ENCODE data around the gene P2RX6.
A peak's percentile ranks its signal among the peaks of the same experiment; 100 is the strongest.

P2RX6 gene

GRCh38 chr22:21032037-21032867 is 17.3 kb downstream of the P2RX6 start, which contains the start of gene SLC7A4:
TSS of gene SLC7A4 (minus strand) at chr22:21032561. CDS start at chr22:21031812, 749 bp downstream.
- H3K27ac ChIP-seq (ENCODE audit: low read length, poor library complexity, severe bottlenecking), result no peak within 1 kb of the TSS
- peaks cover 0 to 4% of the 10 kb centered on the region in 2 experiments for H3K36me3 ChIP-seq (ENCODE audit: control insufficient read depth in 1 of 2, insufficient read depth in 2 of 2, low read depth in 1 of 2, low read length in 2 of 2)
- peak within 1 kb of the TSS; percentile 29 for H2AFZ ChIP-seq (ENCODE audit: low read depth, low read length)
- H2BK5ac ChIP-seq (ENCODE audit: low read depth, low read length, poor library complexity, severe bottlenecking), result no peak within 1 kb of the TSS
- H2BK120ac ChIP-seq (ENCODE audit: low read depth, low read length), result peak within 1 kb of the TSS; percentile 39
- DNase-seq, result no peak
- H4K8ac ChIP-seq (ENCODE audit: low read length), result peak within 1 kb of the TSS; percentile 79
- H4K91ac ChIP-seq (ENCODE audit: low read length), result peak within 1 kb of the TSS; percentile 31
- H3K79me1 ChIP-seq (replicated peaks; ENCODE audit: low read length, poor library complexity, severe bottlenecking), result no peaks in the 10 kb centered on the region
- H2BK15ac ChIP-seq (ENCODE audit: low read depth, poor library complexity, severe bottlenecking), result peak within 1 kb of the TSS; percentile 70
- H3K9ac ChIP-seq (ENCODE audit: low read length), result no peak within 1 kb of the TSS
- peak within 1 kb of the TSS in 1 of 2 experiments; percentile 37 for H3K4ac ChIP-seq (ENCODE audit: low read depth in 1 of 2, low read length in 2 of 2)
- peak within 1 kb of the TSS in 1 of 2 experiments; percentile 6 for H2BK12ac ChIP-seq (ENCODE audit: low read length in 2 of 2)
- peak within 1 kb of the TSS in 1 of 2 experiments; percentile 57 for H3K18ac ChIP-seq (ENCODE audit: low read depth in 1 of 2, low read length in 2 of 2)
- peak within 1 kb of the TSS in 1 of 2 experiments; percentile 73 for H3K23ac ChIP-seq (ENCODE audit: low read length in 2 of 2)
- no peak within 1 kb of the TSS for H3K14ac ChIP-seq (ENCODE audit: low read length in 2 of 2)
- 18% methylated on average over 53 of the region's 59 CpGs for whole genome bisulfite sequencing
- H3K27me3 ChIP-seq (ENCODE audit: control insufficient read depth in 1 of 2, insufficient read depth in 1 of 2, low read length in 2 of 2), result peaks cover 36 to 53% of the 10 kb centered on the region in 2 experiments
- peak within 1 kb of the TSS; percentile 37 to 61 for H3K4me3 ChIP-seq (ENCODE audit: insufficient read depth in 1 of 2, low read depth in 1 of 2, low read length in 2 of 2)
- no peaks in the 10 kb centered on the region for H3K9me3 ChIP-seq (ENCODE audit: control insufficient read depth, low read length)
- H2AK5ac ChIP-seq (ENCODE audit: low read length, severe bottlenecking), result no peak within 1 kb of the TSS
- H3K4me2 ChIP-seq (ENCODE audit: low read length, poor library complexity, severe bottlenecking), result peak within 1 kb of the TSS; percentile 71
- H3K4me1 ChIP-seq (ENCODE audit: control insufficient read depth, insufficient read depth, low read depth, low read length), result peaks cover 21% of the 10 kb centered on the region

GRCh38 chr22:21032868-21033688 is 18.1 kb downstream of the P2RX6 start:
- H3K27ac ChIP-seq (ENCODE audit: low read length, poor library complexity, severe bottlenecking), result no peak overlapping the region
- peaks cover 36 to 48% of the 10 kb centered on the region in 2 experiments for H3K27me3 ChIP-seq (ENCODE audit: control insufficient read depth in 1 of 2, insufficient read depth in 1 of 2, low read length in 2 of 2)
- peak overlapping the region in 1 of 2 experiments; percentile 28 for H3K4me3 ChIP-seq (ENCODE audit: insufficient read depth in 1 of 2, low read depth in 1 of 2, low read length in 2 of 2)
- H3K4me1 ChIP-seq (ENCODE audit: control insufficient read depth, insufficient read depth, low read depth, low read length), result peaks cover 21% of the 10 kb centered on the region
- no peak overlapping the region for H3K23ac ChIP-seq (ENCODE audit: low read length in 2 of 2)
- H3K4me2 ChIP-seq (ENCODE audit: low read length, poor library complexity, severe bottlenecking), result no peak overlapping the region
- H2AK5ac ChIP-seq (ENCODE audit: low read length, severe bottlenecking), result no peak overlapping the region
- no peak overlapping the region for H2BK5ac ChIP-seq (ENCODE audit: low read depth, low read length, poor library complexity, severe bottlenecking)
- no peaks in the 10 kb centered on the region for H3K79me1 ChIP-seq (replicated peaks; ENCODE audit: low read length, poor library complexity, severe bottlenecking)
- 75% methylated on average over 12 of the region's 12 CpGs for WGBS
- no peak overlapping the region for H3K9ac ChIP-seq (ENCODE audit: low read length)
- H2BK12ac ChIP-seq (ENCODE audit: low read length in 2 of 2), result no peak overlapping the region
- no peak overlapping the region for H2AFZ ChIP-seq (ENCODE audit: low read depth, low read length)
- no peak for DNase-seq
- H4K91ac ChIP-seq (ENCODE audit: low read length), result no peak overlapping the region
- no peaks in the 10 kb centered on the region for H3K9me3 ChIP-seq (ENCODE audit: control insufficient read depth, low read length)
- H2BK15ac ChIP-seq (ENCODE audit: low read depth, poor library complexity, severe bottlenecking), result no peak overlapping the region
- H3K14ac ChIP-seq (ENCODE audit: low read length in 2 of 2), result peak overlapping the region in 1 of 2 experiments; percentile 66
- H4K8ac ChIP-seq (ENCODE audit: low read length), result peak overlapping the region; percentile 79
- H3K36me3 ChIP-seq (ENCODE audit: control insufficient read depth in 1 of 2, insufficient read depth in 2 of 2, low read depth in 1 of 2, low read length in 2 of 2), result peaks cover 0 to 4% of the 10 kb centered on the region in 2 experiments
- H2BK120ac ChIP-seq (ENCODE audit: low read depth, low read length), result peak overlapping the region; percentile 39
- H3K18ac ChIP-seq (ENCODE audit: low read depth in 1 of 2, low read length in 2 of 2), result peak overlapping the region in 1 of 2 experiments; percentile 37
- H3K4ac ChIP-seq (ENCODE audit: low read depth in 1 of 2, low read length in 2 of 2), result no peak overlapping the region

GRCh38 chr22:21033895-21034294 is 18.9 kb downstream of the P2RX6 start:
- H2BK5ac ChIP-seq (ENCODE audit: low read depth, low read length, poor library complexity, severe bottlenecking), result no peak overlapping the region
- no peaks in the 10 kb centered on the region for H3K9me3 ChIP-seq (ENCODE audit: control insufficient read depth, low read length)
- WGBS, result 91% methylated on average over 3 of the region's 3 CpGs
- H3K23ac ChIP-seq (ENCODE audit: low read length in 2 of 2), result no peak overlapping the region
- peak overlapping the region; percentile 41 for H4K91ac ChIP-seq (ENCODE audit: low read length)
- H3K14ac ChIP-seq (ENCODE audit: low read length in 2 of 2), result no peak overlapping the region
- H3K79me1 ChIP-seq (replicated peaks; ENCODE audit: low read length, poor library complexity, severe bottlenecking), result no peaks in the 10 kb centered on the region
- peaks cover 0 to 4% of the 10 kb centered on the region in 2 experiments for H3K36me3 ChIP-seq (ENCODE audit: control insufficient read depth in 1 of 2, insufficient read depth in 2 of 2, low read depth in 1 of 2, low read length in 2 of 2)
- peak overlapping the region; percentile 69 for H2AK5ac ChIP-seq (ENCODE audit: low read length, severe bottlenecking)
- no peak overlapping the region for H2BK15ac ChIP-seq (ENCODE audit: low read depth, poor library complexity, severe bottlenecking)
- no peak overlapping the region for H3K18ac ChIP-seq (ENCODE audit: low read depth in 1 of 2, low read length in 2 of 2)
- no peak overlapping the region for H2BK120ac ChIP-seq (ENCODE audit: low read depth, low read length)
- H3K27me3 ChIP-seq (ENCODE audit: control insufficient read depth in 1 of 2, insufficient read depth in 1 of 2, low read length in 2 of 2), result peaks cover 36 to 41% of the 10 kb centered on the region in 2 experiments
- H3K4ac ChIP-seq (ENCODE audit: low read depth in 1 of 2, low read length in 2 of 2), result no peak overlapping the region
- H3K9ac ChIP-seq (ENCODE audit: low read length), result no peak overlapping the region
- no peak overlapping the region for H2BK12ac ChIP-seq (ENCODE audit: low read length in 2 of 2)
- H3K27ac ChIP-seq (ENCODE audit: low read length, poor library complexity, severe bottlenecking), result no peak overlapping the region
- no peak overlapping the region for H3K4me2 ChIP-seq (ENCODE audit: low read length, poor library complexity, severe bottlenecking)
- no peak overlapping the region for H4K8ac ChIP-seq (ENCODE audit: low read length)
- H2AFZ ChIP-seq (ENCODE audit: low read depth, low read length), result no peak overlapping the region
- no peak overlapping the region for H3K4me3 ChIP-seq (ENCODE audit: insufficient read depth in 1 of 2, low read depth in 1 of 2, low read length in 2 of 2)
- H3K4me1 ChIP-seq (ENCODE audit: control insufficient read depth, insufficient read depth, low read depth, low read length), result peaks cover 22% of the 10 kb centered on the region
- no peak for DNase-seq

- H2AFZ ChIP-seq (ENCODE audit: low read depth, low read length), result no peak overlapping the region
- no peak overlapping the region for H2BK15ac ChIP-seq (ENCODE audit: low read depth, poor library complexity, severe bottlenecking)
- H2AK5ac ChIP-seq (ENCODE audit: low read length, severe bottlenecking), result no peak overlapping the region
- no peak overlapping the region for H4K91ac ChIP-seq (ENCODE audit: low read length)
- no peaks in the 10 kb centered on the region for H3K36me3 ChIP-seq (ENCODE audit: control insufficient read depth in 1 of 2, insufficient read depth in 2 of 2, low read depth in 1 of 2, low read length in 2 of 2)
- H3K9ac ChIP-seq (ENCODE audit: low read length), result no peak overlapping the region
- no peak overlapping the region for H4K8ac ChIP-seq (ENCODE audit: low read length)
- H3K4me3 ChIP-seq (ENCODE audit: insufficient read depth in 1 of 2, low read depth in 1 of 2, low read length in 2 of 2), result no peak overlapping the region
- no peak overlapping the region for H2BK120ac ChIP-seq (ENCODE audit: low read depth, low read length)
- DNase-seq, result no peak
- no peak overlapping the region for H3K27ac ChIP-seq (ENCODE audit: low read length, poor library complexity, severe bottlenecking)
- H3K4me1 ChIP-seq (ENCODE audit: control insufficient read depth, insufficient read depth, low read depth, low read length), result peaks cover 22% of the 10 kb centered on the region
- no peak overlapping the region for H3K4me2 ChIP-seq (ENCODE audit: low read length, poor library complexity, severe bottlenecking)
- H3K18ac ChIP-seq (ENCODE audit: low read depth in 1 of 2, low read length in 2 of 2), result no peak overlapping the region
- no peak overlapping the region for H3K14ac ChIP-seq (ENCODE audit: low read length in 2 of 2)
- H2BK12ac ChIP-seq (ENCODE audit: low read length in 2 of 2), result no peak overlapping the region
- H3K27me3 ChIP-seq (ENCODE audit: control insufficient read depth in 1 of 2, insufficient read depth in 1 of 2, low read length in 2 of 2), result peaks cover 28 to 30% of the 10 kb centered on the region in 2 experiments
- 100% methylated on average over 2 of the region's 3 CpGs for WGBS
- H3K79me1 ChIP-seq (replicated peaks; ENCODE audit: low read length, poor library complexity, severe bottlenecking), result no peaks in the 10 kb centered on the region
- H3K9me3 ChIP-seq (ENCODE audit: control insufficient read depth, low read length), result no peaks in the 10 kb centered on the region
- H3K23ac ChIP-seq (ENCODE audit: low read length in 2 of 2), result no peak overlapping the region
- H2BK5ac ChIP-seq (ENCODE audit: low read depth, low read length, poor library complexity, severe bottlenecking), result no peak overlapping the region
- H3K4ac ChIP-seq (ENCODE audit: low read depth in 1 of 2, low read length in 2 of 2), result no peak overlapping the region
These were observed 20.0 kb downstream of the P2RX6 start for GRCh38 chr22:21034989-21035388.

Measured in mesenchymal stem cell (in vitro differentiated cells and primary cell).